Activated naive CD4-positive, alpha-beta T cell treated with anti-CD3 and anti-CD28 coated beads, Interleukin-2, amount 50 U/mL, for 72 hours (primary cell): ENCODE measurements around the gene SALL3. TPM values are rescaled to one million over a fixed set of nuclear protein-coding genes. Genes with fewer than 3 reads are reported as not detected.

Experiments
- ATAC-seq, 2 donors: fragments of 150-1000 bp; cut with Tn5 transposase; 2 replicates each; pipeline ENCODE4 v1.10.0; 2021; ENCODE audit warnings: mild to moderate bottlenecking in 2 of 2, moderate library complexity in 2 of 2
- DNase-seq, 2 donors: peaks; one replicate each; pipeline ENCODE4 v3.0.0; 2021 to 2022; ENCODE audit warnings: low spot score in 2 of 2
- H3K27ac Mint-ChIP-seq, 2 donors: one replicate each; pipeline ENCODE4 v1.8.0; 2022; ENCODE audit warnings: mild to moderate bottlenecking in 2 of 2, mixed read lengths in 2 of 2
- H3K36me3 Mint-ChIP-seq, 2 donors: one replicate each; pipeline ENCODE4 v1.8.0; 2022; ENCODE audit warnings: mixed read lengths in 2 of 2
- H3K9me3 Mint-ChIP-seq, 2 donors: one replicate each; pipeline ENCODE4 v1.8.0; 2022; ENCODE audit warnings: mixed read lengths in 2 of 2
- total RNA-seq, 2 donors: library from RNA; stranded (reverse); gene quantifications; one replicate each; pipeline ENCODE4 v1.2.3, GENCODE V29; 2022

SALL3 gene
- total RNA-seq, 2 donors from 2014 or later: not detected

DNA sequence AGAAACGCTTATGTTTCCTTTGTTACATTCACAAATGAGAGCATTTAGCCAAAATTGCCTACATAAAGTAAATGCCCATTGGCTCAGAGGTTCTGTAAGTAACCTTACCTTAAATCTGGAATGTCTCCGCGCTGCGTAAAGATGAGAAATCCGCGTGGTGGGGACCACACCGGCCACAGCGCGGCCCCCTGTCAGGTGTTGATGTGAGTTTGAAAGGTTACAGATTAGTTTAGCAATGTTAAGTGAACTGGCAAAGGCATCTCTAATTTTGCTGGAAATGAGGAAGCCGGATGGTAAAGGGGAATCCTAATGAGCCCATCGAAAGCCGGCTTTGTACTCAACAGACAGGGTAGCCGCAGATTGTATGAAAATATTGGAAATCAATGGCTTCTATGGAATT lies 11.8 kb downstream of the SALL3 start:
- DNase-seq (no peak), ATAC-seq (no peak)
- peaks cover 4 to 5% of the 10 kb centered on the region in 2 donors for H3K36me3 Mint-ChIP-seq
- no peak overlapping the region for H3K27ac Mint-ChIP-seq
- no peaks in the 10 kb centered on the region for H3K9me3 Mint-ChIP-seq

DNA sequence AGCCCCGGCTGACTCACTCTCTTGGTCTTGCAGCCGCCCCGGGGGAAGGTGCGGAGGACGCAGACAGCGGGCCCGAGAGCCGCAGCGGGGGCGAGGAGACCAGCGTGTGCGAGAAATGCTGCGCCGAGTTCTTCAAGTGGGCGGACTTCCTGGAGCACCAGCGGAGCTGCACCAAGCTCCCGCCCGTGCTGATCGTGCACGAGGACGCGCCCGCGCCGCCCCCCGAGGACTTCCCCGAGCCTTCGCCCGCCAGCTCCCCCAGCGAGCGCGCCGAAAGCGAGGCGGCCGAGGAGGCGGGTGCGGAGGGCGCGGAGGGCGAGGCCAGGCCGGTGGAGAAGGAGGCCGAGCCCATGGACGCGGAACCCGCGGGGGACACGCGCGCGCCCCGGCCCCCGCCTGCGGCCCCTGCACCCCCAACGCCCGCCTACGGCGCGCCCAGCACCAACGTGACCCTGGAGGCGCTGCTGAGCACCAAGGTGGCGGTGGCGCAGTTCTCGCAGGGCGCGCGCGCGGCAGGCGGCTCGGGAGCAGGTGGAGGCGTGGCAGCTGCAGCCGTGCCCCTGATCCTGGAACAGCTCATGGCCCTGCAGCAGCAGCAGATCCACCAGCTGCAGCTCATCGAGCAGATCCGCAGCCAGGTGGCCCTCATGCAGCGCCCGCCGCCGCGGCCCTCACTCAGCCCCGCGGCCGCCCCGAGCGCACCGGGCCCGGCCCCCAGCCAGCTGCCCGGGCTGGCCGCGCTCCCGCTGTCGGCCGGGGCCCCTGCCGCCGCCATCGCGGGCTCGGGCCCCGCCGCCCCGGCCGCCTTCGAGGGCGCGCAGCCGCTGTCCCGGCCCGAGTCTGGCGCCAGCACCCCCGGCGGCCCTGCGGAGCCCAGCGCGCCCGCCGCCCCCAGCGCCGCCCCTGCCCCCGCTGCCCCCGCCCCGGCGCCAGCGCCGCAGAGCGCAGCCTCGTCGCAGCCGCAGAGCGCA lies 12.7 kb downstream of the SALL3 start:
- DNase-seq: no peak
- ATAC-seq: no peak
- Mint-ChIP-seq H3K27ac (no peak overlapping the region), H3K9me3 (no peaks in the 10 kb centered on the region), H3K36me3 (peaks cover 4 to 5% of the 10 kb centered on the region in 2 donors)

DNA sequence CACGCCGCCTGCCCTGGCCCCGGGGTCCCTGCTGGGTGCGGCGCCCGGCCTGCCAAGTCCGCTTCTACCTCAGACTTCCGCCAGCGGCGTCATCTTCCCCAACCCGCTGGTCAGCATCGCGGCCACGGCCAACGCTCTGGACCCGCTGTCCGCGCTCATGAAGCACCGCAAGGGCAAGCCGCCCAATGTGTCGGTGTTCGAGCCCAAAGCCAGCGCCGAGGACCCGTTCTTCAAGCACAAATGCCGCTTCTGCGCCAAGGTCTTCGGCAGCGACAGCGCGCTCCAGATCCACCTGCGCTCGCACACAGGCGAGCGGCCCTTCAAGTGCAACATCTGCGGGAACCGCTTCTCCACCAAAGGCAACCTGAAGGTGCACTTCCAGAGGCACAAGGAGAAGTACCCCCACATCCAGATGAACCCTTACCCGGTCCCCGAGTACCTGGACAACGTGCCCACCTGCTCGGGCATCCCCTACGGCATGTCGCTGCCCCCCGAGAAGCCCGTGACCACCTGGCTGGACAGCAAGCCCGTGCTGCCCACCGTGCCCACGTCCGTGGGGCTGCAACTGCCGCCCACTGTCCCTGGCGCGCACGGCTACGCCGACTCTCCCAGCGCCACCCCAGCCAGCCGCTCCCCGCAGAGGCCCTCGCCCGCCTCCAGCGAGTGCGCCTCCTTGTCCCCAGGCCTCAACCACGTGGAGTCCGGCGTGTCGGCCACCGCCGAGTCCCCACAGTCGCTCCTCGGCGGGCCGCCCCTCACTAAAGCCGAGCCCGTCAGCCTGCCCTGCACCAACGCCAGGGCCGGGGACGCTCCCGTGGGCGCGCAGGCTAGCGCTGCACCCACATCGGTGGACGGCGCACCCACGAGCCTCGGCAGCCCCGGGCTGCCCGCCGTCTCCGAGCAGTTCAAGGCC lies 13.7 kb downstream of the SALL3 start:
- no peaks in the 10 kb centered on the region for H3K9me3 Mint-ChIP-seq
- no peak for DNase-seq
- no peak overlapping the region for H3K27ac Mint-ChIP-seq
- H3K36me3 Mint-ChIP-seq: peaks cover 4 to 5% of the 10 kb centered on the region in 2 donors
- ATAC-seq: no peak

DNA sequence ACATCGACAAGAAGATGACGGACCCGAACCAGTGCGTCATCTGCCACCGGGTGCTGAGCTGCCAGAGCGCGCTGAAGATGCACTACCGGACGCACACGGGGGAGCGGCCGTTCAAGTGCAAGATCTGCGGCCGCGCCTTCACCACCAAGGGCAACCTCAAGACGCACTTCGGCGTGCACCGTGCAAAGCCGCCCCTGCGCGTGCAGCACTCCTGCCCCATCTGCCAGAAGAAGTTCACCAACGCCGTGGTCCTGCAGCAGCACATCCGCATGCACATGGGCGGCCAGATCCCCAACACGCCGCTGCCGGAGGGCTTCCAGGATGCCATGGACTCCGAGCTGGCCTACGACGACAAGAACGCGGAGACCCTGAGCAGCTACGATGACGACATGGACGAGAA lies 14.4 kb downstream of the SALL3 start:
- Mint-ChIP-seq H3K27ac (no peak overlapping the region), H3K36me3 (peaks cover 4 to 5% of the 10 kb centered on the region in 2 donors), H3K9me3 (no peaks in the 10 kb centered on the region)
- ATAC-seq (no peak), DNase-seq (no peak)

DNA sequence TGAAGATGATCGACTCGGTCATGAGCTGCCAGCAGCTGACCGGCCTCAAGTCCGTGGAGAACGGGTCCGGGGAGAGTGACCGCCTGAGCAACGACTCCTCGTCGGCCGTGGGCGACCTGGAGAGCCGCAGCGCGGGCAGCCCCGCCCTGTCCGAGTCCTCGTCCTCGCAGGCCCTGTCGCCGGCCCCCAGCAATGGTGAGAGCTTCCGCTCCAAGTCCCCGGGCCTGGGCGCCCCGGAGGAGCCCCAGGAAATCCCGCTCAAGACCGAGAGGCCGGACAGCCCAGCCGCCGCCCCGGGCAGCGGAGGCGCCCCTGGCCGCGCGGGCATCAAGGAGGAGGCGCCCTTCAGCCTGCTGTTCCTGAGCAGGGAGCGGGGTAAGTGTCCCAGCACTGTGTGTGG lies 14.9 kb downstream of the SALL3 start:
- no peak for DNase-seq
- Mint-ChIP-seq H3K36me3 (peaks cover 4 to 5% of the 10 kb centered on the region in 2 donors), H3K9me3 (no peaks in the 10 kb centered on the region), H3K27ac (no peak overlapping the region)
- no peak for ATAC-seq

DNA sequence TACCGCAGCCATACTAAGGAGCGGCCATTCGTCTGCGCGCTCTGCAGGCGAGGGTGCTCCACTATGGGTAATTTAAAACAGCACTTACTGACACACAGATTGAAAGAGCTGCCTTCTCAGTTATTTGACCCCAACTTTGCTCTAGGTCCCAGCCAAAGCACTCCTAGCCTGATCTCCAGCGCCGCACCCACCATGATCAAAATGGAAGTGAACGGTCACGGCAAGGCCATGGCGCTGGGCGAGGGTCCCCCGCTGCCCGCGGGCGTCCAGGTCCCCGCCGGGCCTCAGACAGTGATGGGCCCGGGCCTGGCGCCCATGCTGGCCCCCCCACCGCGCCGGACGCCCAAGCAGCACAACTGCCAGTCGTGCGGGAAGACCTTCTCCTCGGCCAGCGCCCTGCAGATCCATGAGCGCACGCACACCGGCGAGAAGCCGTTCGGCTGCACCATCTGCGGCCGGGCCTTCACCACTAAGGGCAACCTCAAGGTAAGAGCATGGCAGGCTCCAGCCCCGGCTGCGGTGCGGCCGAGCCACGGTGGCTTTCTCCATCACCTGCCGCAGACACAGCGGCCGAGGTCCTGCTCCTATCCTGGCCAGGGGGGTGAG lies 15.5 kb downstream of the SALL3 start:
- peaks cover 4 to 5% of the 10 kb centered on the region in 2 donors for H3K36me3 Mint-ChIP-seq
- no peak for DNase-seq
- H3K27ac Mint-ChIP-seq: no peak overlapping the region
- ATAC-seq: no peak
- H3K9me3 Mint-ChIP-seq: no peaks in the 10 kb centered on the region

DNA sequence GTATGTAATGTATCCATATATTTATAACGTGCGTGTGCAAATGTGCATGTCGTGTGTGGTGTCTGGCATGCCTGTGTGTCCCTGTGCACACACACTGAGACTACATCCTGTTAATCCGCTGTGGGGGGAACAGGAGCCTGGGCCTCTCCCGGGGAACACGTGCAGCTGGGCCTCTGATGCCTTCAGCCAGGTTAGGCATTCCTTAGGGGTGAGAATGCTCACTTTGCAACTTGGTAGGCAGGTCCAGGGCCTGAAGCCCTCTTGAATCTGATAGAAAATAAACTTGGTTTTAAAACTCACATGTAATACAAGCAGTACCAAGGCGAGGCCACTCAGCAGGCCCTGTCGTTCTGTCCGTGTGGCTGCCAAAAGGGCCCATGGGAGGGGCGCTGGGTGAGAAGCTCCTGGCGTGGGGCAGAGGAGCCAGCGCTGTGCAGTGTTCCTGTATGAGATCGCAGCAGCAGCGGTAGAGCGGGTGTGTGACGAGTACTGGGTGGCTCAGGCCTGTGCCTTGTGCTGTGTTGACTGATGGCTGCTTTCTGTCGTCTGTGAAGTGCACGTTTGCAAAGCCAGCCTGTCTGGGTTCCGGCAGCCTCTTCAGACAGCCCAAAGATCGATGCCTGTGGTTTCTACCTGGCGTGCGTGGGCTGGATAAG lies 16.2 kb downstream of the SALL3 start:
- no peaks in the 10 kb centered on the region for H3K9me3 Mint-ChIP-seq
- no peak for ATAC-seq

DNA sequence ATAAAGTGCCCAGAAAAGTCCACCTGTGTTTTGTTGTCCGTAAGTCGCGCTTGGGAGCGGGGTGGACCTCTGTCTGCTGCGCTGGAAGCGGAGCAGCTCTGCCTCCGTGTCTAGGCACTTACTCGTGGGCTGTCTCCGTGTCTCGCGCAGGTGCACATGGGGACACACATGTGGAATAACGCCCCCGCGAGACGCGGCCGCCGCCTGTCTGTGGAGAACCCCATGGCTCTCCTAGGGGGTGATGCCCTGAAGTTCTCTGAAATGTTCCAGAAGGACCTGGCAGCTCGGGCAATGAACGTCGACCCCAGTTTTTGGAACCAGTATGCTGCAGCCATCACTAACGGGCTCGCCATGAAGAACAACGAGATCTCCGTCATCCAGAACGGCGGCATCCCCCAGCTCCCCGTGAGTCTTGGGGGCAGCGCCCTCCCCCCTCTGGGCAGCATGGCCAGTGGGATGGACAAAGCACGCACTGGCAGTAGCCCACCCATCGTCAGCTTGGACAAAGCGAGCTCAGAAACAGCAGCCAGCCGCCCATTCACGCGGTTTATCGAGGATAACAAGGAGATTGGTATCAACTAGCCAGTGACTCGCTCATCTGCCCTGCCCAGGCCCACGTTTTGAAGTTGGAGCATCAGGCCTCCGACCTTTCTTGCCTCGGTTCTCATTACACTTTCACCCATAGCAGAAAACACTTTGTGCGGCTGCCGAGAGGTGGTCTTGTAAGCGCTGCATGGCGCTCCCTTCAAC lies 17.3 kb downstream of the SALL3 start:
- DNase-seq (no peak), ATAC-seq (no peak)
- Mint-ChIP-seq H3K27ac (no peak overlapping the region), H3K9me3 (no peaks in the 10 kb centered on the region), H3K36me3 (no peaks in the 10 kb centered on the region)

More for the DNA sequence above, 16.2 kb downstream of the SALL3 start:
- no peak for DNase-seq
- Mint-ChIP-seq H3K36me3 (peaks cover 4 to 5% of the 10 kb centered on the region in 2 donors), H3K27ac (no peak overlapping the region)

DNA sequence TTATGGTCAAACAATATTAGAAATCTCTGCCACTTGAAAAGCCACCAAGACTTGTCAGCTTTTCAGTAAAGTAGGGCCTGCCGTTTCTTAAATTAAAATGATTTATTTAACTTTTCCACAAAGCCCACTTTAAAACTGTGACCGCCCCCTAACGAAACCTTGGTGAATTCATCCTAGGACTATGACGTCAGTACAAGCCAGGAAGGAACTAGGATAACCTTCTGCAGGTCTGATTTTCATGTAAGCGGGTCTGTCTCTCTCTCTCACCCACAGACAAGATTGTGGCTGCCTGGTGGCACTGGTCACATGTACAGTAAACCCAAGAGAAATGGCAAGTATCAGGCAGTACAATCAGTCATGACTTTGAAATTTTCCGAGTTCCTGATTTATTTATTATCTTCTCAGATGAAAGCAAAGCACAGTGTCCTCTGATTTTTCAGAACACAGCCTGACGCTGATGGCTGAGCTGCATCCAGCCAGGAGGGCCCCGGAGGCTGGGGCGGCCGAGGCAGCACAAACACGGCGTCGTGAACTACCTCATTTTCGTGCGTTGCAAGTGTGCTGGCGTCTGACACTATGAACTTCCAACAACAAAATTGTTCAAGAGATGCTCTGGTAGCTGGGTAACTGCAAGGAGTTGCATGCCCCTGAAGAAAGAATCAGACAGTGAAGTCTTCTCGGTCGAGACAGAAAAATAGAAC lies 18.9 kb downstream of the SALL3 start:
- no peak for DNase-seq
- no peaks in the 10 kb centered on the region for H3K9me3 Mint-ChIP-seq
- no peak overlapping the region for H3K27ac Mint-ChIP-seq
- ATAC-seq: no peak
- no peaks in the 10 kb centered on the region for H3K36me3 Mint-ChIP-seq

DNA sequence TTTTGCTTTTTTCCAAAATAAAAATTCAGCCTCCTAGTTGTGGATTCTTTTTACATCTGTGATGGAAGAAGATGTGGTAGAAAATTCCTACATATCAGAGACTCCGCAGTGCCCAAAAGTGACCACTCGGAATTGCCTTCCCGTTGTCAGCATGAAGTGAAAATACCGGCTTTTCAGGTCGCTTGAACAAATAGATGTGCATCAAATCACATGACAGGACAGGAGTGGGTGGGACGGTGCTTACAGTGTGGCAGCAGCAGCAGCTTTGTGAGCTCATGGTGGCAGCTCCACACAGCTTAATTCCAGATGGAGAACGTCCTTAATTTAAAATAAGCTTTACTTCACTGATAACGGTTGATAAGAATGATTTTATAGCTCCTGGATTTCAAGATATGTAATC lies 20.3 kb downstream of the SALL3 start:
- Mint-ChIP-seq H3K9me3 (no peaks in the 10 kb centered on the region), H3K27ac (no peak overlapping the region), H3K36me3 (no peaks in the 10 kb centered on the region)
- DNase-seq (no peak), ATAC-seq (no peak)

DNA sequence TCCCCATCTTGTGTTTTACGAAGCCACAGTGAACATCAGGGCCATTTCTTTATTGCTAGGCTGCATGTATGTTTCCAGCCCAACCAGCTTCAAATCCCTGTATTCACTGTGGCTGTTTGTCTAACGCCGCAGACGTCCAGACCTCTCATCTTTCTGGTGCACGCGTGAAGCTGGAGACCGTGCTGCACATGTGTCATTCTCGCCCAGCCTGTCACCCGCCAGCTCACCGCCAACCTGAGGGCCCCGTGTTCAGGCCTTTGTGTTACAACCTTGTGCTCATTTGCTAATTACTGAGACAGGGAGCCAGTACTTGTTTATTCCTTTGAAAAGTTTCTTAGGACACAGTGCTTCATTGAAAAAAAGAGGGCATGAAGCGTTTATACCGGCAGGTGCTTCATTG lies 21.4 kb downstream of the SALL3 start:
- no peak for DNase-seq
- ATAC-seq: no peak
- Mint-ChIP-seq H3K27ac (no peak overlapping the region), H3K9me3 (no peaks in the 10 kb centered on the region), H3K36me3 (no peaks in the 10 kb centered on the region)

DNA sequence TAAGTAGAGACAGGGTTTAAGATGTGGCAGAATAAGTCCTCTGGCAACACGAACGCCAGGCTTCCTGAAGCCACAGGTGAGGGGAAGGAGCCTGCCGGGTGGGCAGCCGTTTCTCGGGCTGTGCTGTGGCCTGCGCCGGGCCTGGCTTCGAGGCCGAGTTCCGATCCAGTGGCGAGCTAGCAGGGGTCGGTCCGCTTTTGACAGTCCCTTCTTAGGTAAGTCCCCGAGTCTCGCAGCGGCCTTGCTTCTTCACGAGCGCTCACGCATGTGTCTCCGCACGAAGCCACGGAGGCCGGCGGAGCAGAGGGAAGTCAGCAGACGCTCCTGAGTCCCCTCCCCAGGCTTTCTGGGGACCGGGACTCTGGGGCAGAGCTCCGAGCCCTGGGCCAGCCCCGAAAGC lies 26.0 kb downstream of the SALL3 start:
- no peaks in the 10 kb centered on the region for H3K36me3 Mint-ChIP-seq
- no peak overlapping the region for H3K27ac Mint-ChIP-seq
- DNase-seq (no peak), ATAC-seq (no peak)
- H3K9me3 Mint-ChIP-seq: no peaks in the 10 kb centered on the region

DNA sequence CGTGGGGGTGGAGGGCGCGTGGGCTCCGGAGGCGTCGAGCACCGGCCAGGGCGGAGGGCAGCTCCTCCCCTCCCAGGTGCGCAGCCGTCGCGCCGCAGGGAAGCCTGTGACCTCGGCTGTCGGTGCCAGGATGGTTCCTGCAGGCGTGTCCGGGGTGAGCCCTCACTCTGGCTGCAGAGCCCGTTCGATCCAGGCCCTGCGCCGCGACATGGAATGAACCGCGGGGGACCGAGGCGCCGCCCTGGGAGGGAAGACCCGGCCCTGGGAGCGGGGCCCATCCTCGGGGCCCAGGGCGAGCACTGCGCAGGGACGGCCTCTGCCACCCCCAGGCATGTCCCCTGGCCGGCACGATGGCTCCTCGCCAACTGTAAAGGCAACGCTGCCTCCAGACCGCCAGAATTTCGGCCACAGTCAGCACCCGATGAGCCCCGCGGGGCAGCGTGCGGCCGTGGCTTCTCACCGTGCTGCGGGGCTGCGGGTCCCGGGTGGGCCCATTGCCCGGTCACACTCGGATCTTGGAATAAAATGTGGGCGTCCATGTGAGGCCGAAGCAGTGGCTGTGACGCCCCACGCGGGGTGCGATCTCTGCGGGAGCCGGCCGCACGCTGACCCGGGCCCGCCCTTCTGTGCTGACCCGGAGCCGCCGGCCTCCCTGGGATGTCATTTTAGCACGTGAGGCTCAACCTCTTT lies 26.6 kb downstream of the SALL3 start:
- Mint-ChIP-seq H3K27ac (no peak overlapping the region), H3K9me3 (no peaks in the 10 kb centered on the region), H3K36me3 (no peaks in the 10 kb centered on the region)
- no peak for ATAC-seq
- no peak for DNase-seq

DNA sequence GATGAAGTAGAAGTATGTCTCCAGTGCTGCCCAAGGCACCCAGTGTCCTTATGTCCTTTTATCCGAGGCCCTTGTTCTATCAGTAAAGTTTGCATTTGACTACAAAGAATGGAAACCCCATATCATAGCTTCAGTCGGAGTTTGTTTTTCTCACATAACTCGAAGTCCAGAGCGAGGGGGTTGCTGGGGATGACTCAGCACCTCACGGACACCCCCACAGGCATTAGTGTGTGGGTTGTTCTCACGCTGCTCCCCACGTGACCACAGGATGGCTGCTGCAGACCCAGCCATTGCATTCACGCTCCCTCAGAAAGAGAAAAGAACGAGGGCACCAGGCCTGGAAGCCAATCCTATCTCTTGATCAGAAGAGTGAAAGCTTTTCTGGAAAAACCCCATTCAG lies 27.8 kb downstream of the SALL3 start:
- no peaks in the 10 kb centered on the region for H3K9me3 Mint-ChIP-seq
- H3K27ac Mint-ChIP-seq: no peak overlapping the region
- no peak for DNase-seq
- H3K36me3 Mint-ChIP-seq: no peaks in the 10 kb centered on the region
- no peak for ATAC-seq

DNA sequence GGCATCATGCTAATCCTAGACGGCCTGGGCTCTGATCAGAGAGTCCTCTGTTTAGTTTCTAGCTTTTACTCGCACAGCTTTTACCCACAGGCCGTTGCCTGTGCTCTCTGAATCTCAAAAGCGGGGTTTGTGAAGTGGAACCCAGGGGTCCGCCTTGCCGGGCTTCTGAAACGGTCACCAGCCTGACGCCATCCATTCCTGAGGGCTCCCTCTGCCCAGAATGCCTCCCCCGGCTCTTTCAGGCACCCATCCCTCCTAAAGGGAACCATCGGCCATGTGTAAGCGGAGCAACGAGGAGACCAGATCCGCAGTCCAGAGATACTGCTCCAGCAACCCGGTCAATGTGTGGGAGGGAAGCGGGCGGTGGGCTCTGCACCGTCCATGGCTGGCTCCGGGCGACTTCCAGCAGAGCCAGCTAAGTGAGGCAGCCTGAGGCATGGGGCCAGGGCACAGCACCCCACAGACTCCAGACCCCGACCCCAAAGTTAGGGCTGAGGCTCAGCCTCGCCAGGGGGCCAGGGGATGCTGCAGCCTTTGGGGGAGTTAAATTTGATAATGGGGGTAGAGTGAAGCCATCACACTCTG lies 28.8 kb downstream of the SALL3 start:
- ATAC-seq: no peak
- Mint-ChIP-seq H3K36me3 (no peaks in the 10 kb centered on the region), H3K9me3 (no peaks in the 10 kb centered on the region), H3K27ac (no peak overlapping the region)
- DNase-seq: no peak
